OCI-LY1 (cell line): ENCODE measurements around the gene TMEM132C.

ENCODE experiments used
- CTCF ChIP-seq: fragments of 200-600 bp; sonication (generic), shearing (Covaris generic); IDR thresholded peaks from 2 replicates; pipeline ENCODE4 v1.5.1; 2017; ENCODE audit warnings: mild to moderate bottlenecking, antibody characterized with exemption, low read length, moderate library complexity, mixed read lengths
- EZH2 ChIP-seq: fragments of 200-600 bp; sonication (generic), shearing (Covaris generic); IDR thresholded peaks from 2 replicates; pipeline ENCODE4 v1.8.0; 2017; ENCODE audit warnings: borderline replicate concordance, mixed run types, mild to moderate bottlenecking, antibody characterized with exemption, low read length, moderate library complexity, mixed read lengths

GRCh38 chr12:128567730-128568129 is 300.8 kb downstream of the TMEM132C start:
- TF ChIP-seq CTCF (no peak), EZH2 (no peak)
